ENCODE data around the gene ARL15. TPM values are rescaled to one million over a fixed set of nuclear protein-coding genes. Genes with fewer than 3 reads are reported as not detected.

Gene ARL15
- total RNA-seq, 1 experiment from 2014 or later: 13.0 TPM

- Histone ChIP-seq H2AFZ (ENCODE audit: low read length) (no peak overlapping the region), H4K8ac (replicated peaks; ENCODE audit: insufficient read length, low read depth, low read length) (no peak overlapping the region), H4K5ac (ENCODE audit: insufficient read length, low read depth, low read length) (no peak overlapping the region), H3K27me3 (ENCODE audit: insufficient read depth, low read length) (no peaks in the 10 kb centered on the region), H3K27ac (ENCODE audit: insufficient read length, low read depth, low read length) (no peak overlapping the region), H3K4me2 (ENCODE audit: insufficient read depth, insufficient read length, low read length) (no peak overlapping the region), H3K18ac (ENCODE audit: insufficient read length, low read depth, low read length) (no peak overlapping the region), H3K79me2 (ENCODE audit: insufficient read depth, low read length) (no peaks in the 10 kb centered on the region), H3T11ph (ENCODE audit: low read length) (no peak overlapping the region), H3K23ac (ENCODE audit: insufficient read length, low read depth, low read length) (no peak overlapping the region), H4K20me1 (ENCODE audit: control insufficient read depth, insufficient read depth, insufficient read length) (no peaks in the 10 kb centered on the region), H3K56ac (ENCODE audit: insufficient read length, low read depth, low read length) (no peak overlapping the region), H2BK120ac (ENCODE audit: low read depth, low read length, poor library complexity, severe bottlenecking) (no peak overlapping the region), H3K79me1 (ENCODE audit: insufficient read depth, low read depth, low read length, poor library complexity, severe bottlenecking) (no peaks in the 10 kb centered on the region), H3K9me3 (ENCODE audit: control insufficient read depth, low read depth, low read length) (no peaks in the 10 kb centered on the region), H3K14ac (ENCODE audit: insufficient read depth, low read length) (no peak overlapping the region), H2BK12ac (ENCODE audit: insufficient read length, low read depth, low read length) (no peak overlapping the region), H3K4ac (ENCODE audit: low read depth, low read length) (no peak overlapping the region), H4K91ac (ENCODE audit: insufficient read length, low read depth, low read length) (no peak overlapping the region), H2BK20ac (ENCODE audit: low read depth, low read length, poor library complexity, severe bottlenecking) (no peak overlapping the region), H2BK15ac (ENCODE audit: low read depth, low read length) (no peak overlapping the region), H2BK5ac (ENCODE audit: insufficient read length, low read length) (no peak overlapping the region), H3K4me1 (ENCODE audit: insufficient read depth, low read length) (no peaks in the 10 kb centered on the region), H2AK5ac (ENCODE audit: insufficient read length, low read length) (no peak overlapping the region), H3K9ac (ENCODE audit: extremely low read depth, insufficient read length, low read length) (no peak overlapping the region), H3K23me2 (ENCODE audit: insufficient read length, low read depth, low read length, poor library complexity, severe bottlenecking) (no peaks in the 10 kb centered on the region)
- H3K9me3 Mint-ChIP-seq: no peaks in the 10 kb centered on the region
- TF ChIP-seq CTCF (conservative IDR thresholded peaks at IDR 0.05): peak; percentile 51; the same call in 2 of the 3 replicates
- no peaks in the 10 kb centered on the region for H3K27me3 Mint-ChIP-seq (ENCODE audit: low read depth)
- no peaks in the 10 kb centered on the region for H3K36me3 Mint-ChIP-seq (ENCODE audit: insufficient read depth in 1 of 3, low read depth in 3 of 3)
- H3K4me3 Mint-ChIP-seq: no peak overlapping the region
- no peak overlapping the region for H3K27ac Mint-ChIP-seq
- DNase-seq: no peak
- peaks cover 13 to 14% of the 10 kb centered on the region in 2 experiments for H3K4me1 Mint-ChIP-seq
Observed at GRCh38 chr5:53917095-53917494, 393.3 kb downstream of the ARL15 start.
